Stomach (tissue), 9 donors: ENCODE measurements around the gene MTM1. TPM values are rescaled to one million over a fixed set of nuclear protein-coding genes. Genes with fewer than 3 reads are reported as not detected.

Experiments
- DNase-seq, 2 donors: peaks; one replicate each; pipeline versions ENCODE4 v3.0.0 to v3.0.0-alpha.2; 2013 to 2019
- H3K27ac ChIP-seq, 5 donors: fragments of 200-600 bp in 4 of 5; sonication (generic) in 4 of 5; one replicate each; pipeline ENCODE4 v1.5.1; 2013 to 2019; ENCODE audit warnings: mild to moderate bottlenecking in 1 of 5, moderate library complexity in 1 of 5
- H3K27me3 ChIP-seq, 3 donors: fragments of 200-600 bp; sonication (generic); one replicate each; pipeline ENCODE4 v1.5.1; 2017 to 2019; ENCODE audit warnings: mixed run types in 1 of 3
- H3K36me3 ChIP-seq, 4 donors: fragments of 200-600 bp; sonication (generic); 1 replicate in 3 of 4; 2 replicates in 1 of 4; pipeline ENCODE4 v1.5.1; 2016 to 2019
- H3K4me1 ChIP-seq, 4 donors: fragments of 200-600 bp; sonication (generic); one replicate each; pipeline ENCODE4 v1.5.1; 2016 to 2019
- H3K4me3 ChIP-seq, 4 donors: fragments of 200-600 bp; sonication (generic) in 3 of 4; one replicate each; pipeline ENCODE4 v1.5.1; 2016 to 2019; ENCODE audit warnings: mild to moderate bottlenecking in 1 of 4
- H3K9me3 ChIP-seq, 4 donors: fragments of 200-600 bp; sonication (generic); one replicate each; pipeline ENCODE4 v1.5.1; 2016 to 2019
- CTCF ChIP-seq, 7 experiments: fragments of 450-650 bp in 4 of 7; fragments of 200-600 bp in 3 of 7; sonication (generic) in 3 of 7; IDR thresholded peaks; one replicate each; pipeline ENCODE4 v1.5.1; 2016 to 2019; ENCODE audit warnings: antibody characterized with exemption in 7 of 7, control low read depth in 2 of 7, mild to moderate bottlenecking in 1 of 7
- EP300 ChIP-seq: sonication (generic); formaldehyde crosslinking; IDR thresholded peaks from one replicate; pipeline ENCODE4 v1.6.1; 2017; ENCODE audit warnings: antibody characterized with exemption
- POLR2A ChIP-seq, 4 donors: fragments of 450-650 bp; IDR thresholded peaks; one replicate each; pipeline ENCODE4 v1.6.1; 2016; ENCODE audit warnings: antibody characterized with exemption in 4 of 4, control low read depth in 2 of 4, mild to moderate bottlenecking in 1 of 4, moderate library complexity in 1 of 4
- POLR2AphosphoS5 ChIP-seq, 3 donors: sonication (generic); formaldehyde crosslinking; IDR thresholded peaks; one replicate each; pipeline ENCODE4 v1.6.1; 2016; ENCODE audit warnings: antibody characterized with exemption in 3 of 3
- WGBS, 5 donors: extraction: QIAGEN DNeasy Blood & Tissue Kit in 3 of 5; methylation state at CpG; one replicate each; pipeline versions ENCODE4 v1.1.5 to v1.1.7; 2013 to 2018; 5-methylcytosine and 5-hydroxymethylcytosine counted together
- intact Hi-C: fragments of 100-400 bp; cut with DNase I; formaldehyde crosslinking; loops from one replicate; pipeline ENCODE4 v1.15.1; 2023; ENCODE audit warnings: low total_unique reads
- polyA plus RNA-seq, 3 donors: library from polyadenylated mRNA; stranded (reverse); fragments of 200-250 nt; gene quantifications; one replicate each; pipeline ENCODE4 v1.2.3, GENCODE V29; 2013
- total RNA-seq, 5 donors: library from RNA; depleted of rRNA; stranded (reverse); fragments of >200 nt; gene quantifications; one replicate each; pipeline versions ENCODE4 v1.1.0 to v1.2.3, GENCODE V29; 2014 to 2016
- donor health status: healthy with polysubstance abuse.
- donor health status: Bipolar disorder and iron deficiency.
- donor health status: healthy.

The MTM1 gene
- total and polyA plus RNA-seq, 8 donors = 3.5 to 28.0 (median 6.7) TPM

GRCh38 chrX:150688911-150689451 lies 120.6 kb downstream of the MTM1 start:
- Histone ChIP-seq H3K36me3 (no peaks in the 10 kb centered on the region), H3K27ac (no peak overlapping the region), H3K9me3 (peaks cover 0 to 11% (median 2%) of the 10 kb centered on the region in 4 donors), H3K27me3 (no peaks in the 10 kb centered on the region), H3K4me1 (peaks cover 0 to 7% (median 3%) of the 10 kb centered on the region in 4 donors), H3K4me3 (no peak overlapping the region)
- no peak for TF ChIP-seq EP300
- TF ChIP-seq POLR2AphosphoS5 (IDR thresholded peaks at IDR 0.05) = no peak
- intact Hi-C loops = no loop called here
- 42 to 61% (median 49%) methylated on average over 5 of the region's 5 CpGs for WGBS, 5 donors
- no peak for DNase-seq

- H3K36me3 ChIP-seq = no peaks in the 10 kb centered on the region
- no peak overlapping the region for H3K4me3 ChIP-seq
- intact Hi-C loops = no loop called here
- H3K4me1 ChIP-seq = peaks cover 0 to 18% (median 7%) of the 10 kb centered on the region in 4 donors
- TF ChIP-seq POLR2AphosphoS5 (IDR thresholded peaks at IDR 0.05) (no peak), CTCF (IDR thresholded peaks at IDR 0.05) (no peak), EP300 (no peak)
- no peaks in the 10 kb centered on the region for H3K27me3 ChIP-seq
- no peak for DNase-seq
- H3K27ac ChIP-seq = no peak overlapping the region
- H3K9me3 ChIP-seq = peaks cover 0 to 11% (median 2%) of the 10 kb centered on the region in 4 donors
Measured at GRCh38 chrX:150690126-150690525, 121.7 kb downstream of the MTM1 start.

GRCh38 chrX:150692296-150692695 lies 123.9 kb downstream of the MTM1 start:
- peak overlapping the region in 4 of 5 donors; percentile 65 to 90 (median 78) for H3K27ac ChIP-seq
- TF ChIP-seq CTCF (IDR thresholded peaks at IDR 0.05) (no peak), EP300 (no peak), POLR2A (IDR thresholded peaks at IDR 0.05) (no peak), POLR2AphosphoS5 (IDR thresholded peaks at IDR 0.05) (no peak)
- peak in 1 of 2 donors; percentile 16 for DNase-seq
- peaks cover 0 to 11% (median 2%) of the 10 kb centered on the region in 4 donors for H3K9me3 ChIP-seq
- H3K36me3 ChIP-seq = no peaks in the 10 kb centered on the region
- WGBS, 5 donors = 54 to 73% (median 56%) methylated on average over 5 of the region's 5 CpGs
- peak overlapping the region; percentile 50 to 56 (median 56) for H3K4me3 ChIP-seq
- no peaks in the 10 kb centered on the region for H3K27me3 ChIP-seq
- intact Hi-C loops = no loop called here
- peaks cover 0 to 38% (median 8%) of the 10 kb centered on the region in 4 donors for H3K4me1 ChIP-seq

- TF ChIP-seq EP300 (no peak), POLR2A (IDR thresholded peaks at IDR 0.05) (no peak), CTCF (IDR thresholded peaks at IDR 0.05) (no peak), POLR2AphosphoS5 (IDR thresholded peaks at IDR 0.05) (no peak)
- peaks cover 0 to 11% (median 2%) of the 10 kb centered on the region in 4 donors for H3K9me3 ChIP-seq
- WGBS, 5 donors = 0 to 28% (median 6%) methylated on average over 18 to 58 of the region's 92 CpGs
- H3K4me3 ChIP-seq = peak within 1 kb of the TSS; percentile 50 to 56 (median 56)
- peak within 1 kb of the TSS; percentile 81 to 90 (median 86) for H3K27ac ChIP-seq
- DNase-seq = peak; percentile 44 to 71
- intact Hi-C loops = no loop called here
- H3K36me3 ChIP-seq = no peaks in the 10 kb centered on the region
- no peaks in the 10 kb centered on the region for H3K27me3 ChIP-seq
- H3K4me1 ChIP-seq = peaks cover 0 to 46% (median 8%) of the 10 kb centered on the region in 4 donors
Measured at GRCh38 chrX:150692831-150693724, 124.7 kb downstream of the MTM1 start, which contains the start of gene MTMR1. Gene MTMR1 (plus strand): TSS chrX:150693396. CDS start chrX:150693531, 135 bp downstream.
